Muscle of leg (tissue), 11 donors: ENCODE data around the gene TET3. TPM values are rescaled to one million over a fixed set of nuclear protein-coding genes. Genes with fewer than 3 reads are reported as not detected.
A peak's percentile ranks its signal among the peaks of the same experiment; 100 is the strongest.

Experiments
- DNase-seq: peaks from one replicate; pipeline ENCODE4 v3.0.0; 2013
- H3K27ac ChIP-seq: one replicate; pipeline ENCODE4 v1.5.1; 2013; ENCODE audit warnings: mild to moderate bottlenecking, low read length, control low read depth
- H3K27me3 ChIP-seq: one replicate; pipeline ENCODE4 v1.6.1; 2013; ENCODE audit warnings: low read length; ENCODE audit not compliant: control insufficient read depth, insufficient read depth
- H3K36me3 ChIP-seq: one replicate; pipeline ENCODE4 v1.6.1; 2013; ENCODE audit warnings: low read length; ENCODE audit not compliant: control insufficient read depth, insufficient read depth
- H3K4me1 ChIP-seq: one replicate; pipeline ENCODE4 v1.6.1; 2013; ENCODE audit warnings: low read length; ENCODE audit not compliant: control insufficient read depth, insufficient read depth
- H3K4me3 ChIP-seq: one replicate; pipeline ENCODE4 v1.5.1; 2013; ENCODE audit warnings: low read length, control low read depth
- H3K9me3 ChIP-seq: replicated peaks from 2 replicates; pipeline ENCODE4 v1.6.1; 2013; ENCODE audit warnings: low read depth, low read length; ENCODE audit not compliant: control insufficient read depth
- WGBS: methylation state at CpG from one replicate; pipeline ENCODE4 v1.1.5; 2013; ENCODE audit warnings: missing lambda C conversion rate; ENCODE audit not compliant: insufficient coverage; 5-methylcytosine and 5-hydroxymethylcytosine counted together
- polyA plus RNA-seq, 8 donors: library from polyadenylated mRNA; unstranded; fragments of 120-200 nt; gene quantifications; one replicate each; pipeline versions ENCODE4 v1.2.1 to v1.2.3, GENCODE V29; 2013; ENCODE audit warnings: inconsistent platforms in 1 of 8, low replicate concordance in 1 of 8; ENCODE audit not compliant: insufficient read length in 8 of 8, insufficient read depth in 1 of 8
- total RNA-seq: library from RNA; stranded (reverse); fragments of 120-200 nt; gene quantifications from one replicate; pipeline ENCODE4 v1.2.4, GENCODE V29; 2013

Gene TET3
- total and polyA plus RNA-seq, 9 donors, result 5.5 to 10.9 (median 8.2) TPM

GRCh38 chr2:73946215-73946614, 38.5 kb upstream of the TET3 start:
- DNase-seq, result no peak
- Histone ChIP-seq H3K9me3 (no peaks in the 10 kb centered on the region), H3K4me1 (no peaks in the 10 kb centered on the region), H3K27ac (no peak overlapping the region), H3K27me3 (no peaks in the 10 kb centered on the region), H3K4me3 (no peak overlapping the region), H3K36me3 (peaks cover 39% of the 10 kb centered on the region)
- no CpG with 5 or more reads among the region's 1 CpG for WGBS

DNA sequence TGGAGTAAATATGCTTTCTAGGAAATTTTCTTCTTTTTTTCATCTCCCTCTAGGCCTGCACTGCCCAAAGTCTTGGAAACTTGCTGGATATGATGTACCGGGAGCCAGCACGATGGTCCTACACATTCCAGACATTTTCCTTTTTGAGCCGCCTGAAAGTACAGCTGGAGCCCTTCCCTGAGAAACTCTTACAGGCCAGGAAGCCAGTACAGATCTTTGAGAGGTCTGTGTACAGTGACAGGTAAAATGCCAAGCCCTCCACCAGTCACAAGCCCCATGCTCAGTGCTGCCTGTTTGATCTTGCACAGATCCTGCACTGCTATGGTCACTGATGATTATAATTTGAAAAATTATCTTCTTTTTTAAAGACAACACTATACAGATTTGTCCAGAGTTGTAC, 38.0 kb upstream of the TET3 start:
- Histone ChIP-seq H3K27ac (no peak overlapping the region), H3K4me3 (no peak overlapping the region), H3K4me1 (no peaks in the 10 kb centered on the region), H3K9me3 (no peaks in the 10 kb centered on the region), H3K27me3 (no peaks in the 10 kb centered on the region), H3K36me3 (peaks cover 44% of the 10 kb centered on the region)
- no peak for DNase-seq
- whole genome bisulfite sequencing, result 82% methylated on average over 3 of the region's 3 CpGs

DNA sequence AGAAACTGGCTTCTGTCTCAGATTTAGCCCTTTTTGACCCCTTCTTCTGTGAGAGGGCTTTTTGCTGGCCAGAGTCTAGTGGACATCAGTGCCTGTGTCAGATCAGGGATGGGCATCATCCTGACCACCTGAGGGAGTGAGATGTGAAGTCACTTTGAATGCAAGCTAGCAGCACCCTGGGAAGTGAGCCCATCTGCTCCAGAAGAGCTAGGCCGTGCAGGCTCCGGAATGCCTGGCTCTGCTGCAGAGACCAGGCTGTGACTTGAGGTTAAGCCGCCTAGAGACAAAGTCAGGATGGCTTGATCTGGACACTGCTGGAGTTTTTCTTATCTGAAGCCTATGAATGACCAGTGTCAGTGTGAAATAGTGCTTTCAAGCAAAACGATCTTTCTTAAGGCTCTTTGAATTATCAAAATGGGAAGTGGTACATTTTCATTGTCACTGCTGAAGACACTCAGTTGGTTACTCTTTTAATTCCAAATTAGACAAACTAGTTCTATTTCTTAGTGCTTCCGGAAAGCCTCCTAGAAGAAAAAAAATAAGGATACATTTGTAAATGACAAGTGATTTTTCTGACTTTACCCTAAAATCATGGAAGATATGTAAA, 37.2 kb upstream of the TET3 start:
- no peak overlapping the region for H3K27ac ChIP-seq
- no peak for DNase-seq
- no peaks in the 10 kb centered on the region for H3K27me3 ChIP-seq
- no peaks in the 10 kb centered on the region for H3K9me3 ChIP-seq
- H3K4me3 ChIP-seq, result no peak overlapping the region
- 83% methylated on average over 3 of the region's 5 CpGs for WGBS
- peaks cover 50% of the 10 kb centered on the region for H3K36me3 ChIP-seq
- H3K4me1 ChIP-seq, result no peaks in the 10 kb centered on the region

- Histone ChIP-seq H3K27me3 (no peaks in the 10 kb centered on the region), H3K4me1 (no peaks in the 10 kb centered on the region), H3K9me3 (no peaks in the 10 kb centered on the region), H3K4me3 (no peak overlapping the region), H3K36me3 (peaks cover 64% of the 10 kb centered on the region), H3K27ac (no peak overlapping the region)
- no peak for DNase-seq
Observed at GRCh38 chr2:73949802-73950201, 34.9 kb upstream of the TET3 start.

DNA sequence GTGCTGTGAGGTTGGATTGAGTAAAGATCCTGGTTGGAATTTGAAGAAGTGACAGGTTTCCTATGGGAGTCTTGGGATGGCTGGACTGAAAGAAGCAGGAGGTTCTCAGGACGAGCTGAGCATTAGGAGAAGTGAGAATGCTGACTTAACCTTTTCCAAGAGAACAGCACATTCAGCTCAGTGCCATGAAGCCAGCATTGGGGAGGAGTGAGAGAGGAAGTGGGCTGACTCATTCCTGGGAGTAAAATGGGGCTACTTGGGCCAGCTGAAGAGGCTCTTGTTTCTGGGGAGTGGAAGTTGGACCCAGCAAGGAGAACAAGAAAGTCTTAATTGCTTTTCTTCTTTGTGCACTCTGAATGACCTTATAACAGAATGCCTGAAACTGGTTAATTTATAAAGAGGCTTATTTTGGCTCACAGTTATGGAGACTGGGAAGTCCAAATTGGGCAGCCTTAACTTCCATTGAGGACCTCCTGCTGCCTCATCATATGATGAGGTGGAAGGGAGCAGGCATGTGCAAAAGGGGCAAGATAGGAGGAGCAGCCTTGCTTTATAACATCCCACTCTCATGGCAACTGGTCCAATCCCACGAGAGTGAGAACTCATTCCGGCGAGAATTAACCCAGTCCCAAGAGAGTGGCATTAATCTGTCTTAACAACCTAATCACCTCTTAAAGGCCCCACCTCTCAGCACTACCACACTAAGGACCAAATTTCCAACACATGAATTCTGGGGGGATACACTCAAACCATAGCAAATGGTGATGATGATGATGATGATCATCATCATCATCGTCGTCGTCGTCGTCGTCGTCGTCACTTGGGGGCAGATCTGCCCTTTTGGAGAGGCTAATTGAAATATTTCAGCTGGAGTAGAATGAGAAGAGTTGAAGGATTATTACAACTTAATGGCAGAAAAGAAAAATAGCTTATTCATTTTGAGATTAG, 31.9 kb upstream of the TET3 start:
- no peak overlapping the region for H3K4me3 ChIP-seq
- WGBS, result 50% methylated on average over 1 of the region's 12 CpGs
- H3K36me3 ChIP-seq, result peaks cover 68% of the 10 kb centered on the region
- DNase-seq, result peak; percentile 76
- no peaks in the 10 kb centered on the region for H3K9me3 ChIP-seq
- no peaks in the 10 kb centered on the region for H3K4me1 ChIP-seq
- no peaks in the 10 kb centered on the region for H3K27me3 ChIP-seq
- no peak overlapping the region for H3K27ac ChIP-seq

DNA sequence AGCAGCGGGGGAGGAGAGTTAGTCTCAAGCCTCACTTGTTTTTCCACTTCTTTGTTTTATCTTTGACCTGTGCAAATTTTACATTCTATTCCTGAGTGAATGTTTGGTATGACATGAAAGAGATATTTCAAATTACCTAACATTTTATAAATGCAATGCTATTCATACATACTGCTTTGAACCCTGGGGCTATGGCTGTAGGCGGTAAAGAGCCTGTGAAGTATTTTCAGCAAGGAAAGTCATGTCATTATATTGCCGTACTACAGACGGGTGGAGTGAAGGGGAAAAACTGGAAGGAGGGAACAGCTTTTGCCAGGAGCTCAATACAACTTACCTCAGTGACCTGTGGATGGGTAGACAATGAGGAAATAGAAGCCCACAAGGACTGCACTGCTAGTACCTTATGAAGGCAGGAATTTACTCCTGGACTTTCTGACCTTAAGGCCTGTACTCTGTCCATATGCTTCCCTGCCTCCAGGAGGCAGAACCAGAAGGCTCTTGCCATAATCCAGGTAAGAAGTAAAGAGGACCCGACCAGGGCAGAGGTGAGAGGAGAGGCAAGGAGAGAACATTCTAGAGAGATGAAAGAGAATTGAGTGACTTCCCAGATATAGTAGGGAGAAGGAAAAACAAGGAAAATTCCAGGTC, 28.4 kb upstream of the TET3 start:
- H3K36me3 ChIP-seq, result peaks cover 70% of the 10 kb centered on the region
- H3K4me1 ChIP-seq, result no peaks in the 10 kb centered on the region
- DNase-seq, result no peak
- 60% methylated on average over 1 of the region's 5 CpGs for WGBS
- H3K4me3 ChIP-seq, result no peak overlapping the region
- no peaks in the 10 kb centered on the region for H3K9me3 ChIP-seq
- H3K27me3 ChIP-seq, result no peaks in the 10 kb centered on the region
- no peak overlapping the region for H3K27ac ChIP-seq

DNA sequence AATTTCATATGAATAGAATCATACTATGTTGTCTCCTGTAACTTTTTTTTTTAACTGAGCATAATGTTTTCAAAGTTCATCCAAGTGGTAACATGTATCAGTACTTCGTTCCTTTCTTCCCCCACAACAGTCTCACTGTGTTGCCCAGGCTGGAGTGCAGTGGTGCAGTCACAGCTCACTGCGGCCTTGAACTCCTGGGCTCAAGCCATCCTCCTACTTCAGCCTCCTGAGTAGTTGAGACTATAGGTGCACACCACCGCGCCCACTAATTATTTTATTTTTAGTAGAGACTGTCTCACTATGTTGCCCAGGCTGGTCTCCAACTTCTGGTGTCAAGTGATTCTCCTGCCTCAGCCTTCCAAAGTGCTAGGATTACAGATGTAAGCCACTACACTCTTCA, 23.4 kb upstream of the TET3 start:
- no peak overlapping the region for H3K4me3 ChIP-seq
- H3K4me1 ChIP-seq, result no peaks in the 10 kb centered on the region
- no peak overlapping the region for H3K27ac ChIP-seq
- DNase-seq, result no peak
- peaks cover 2% of the 10 kb centered on the region for H3K9me3 ChIP-seq
- no peaks in the 10 kb centered on the region for H3K27me3 ChIP-seq
- 83% methylated on average over 1 of the region's 4 CpGs for WGBS
- peaks cover 34% of the 10 kb centered on the region for H3K36me3 ChIP-seq

- 84% methylated on average over 2 of the region's 12 CpGs for WGBS
- DNase-seq, result no peak
- H3K27me3 ChIP-seq, result no peaks in the 10 kb centered on the region
- peaks cover 26% of the 10 kb centered on the region for H3K36me3 ChIP-seq
- H3K4me3 ChIP-seq, result no peak overlapping the region
- no peaks in the 10 kb centered on the region for H3K4me1 ChIP-seq
- no peak overlapping the region for H3K27ac ChIP-seq
- peaks cover 2% of the 10 kb centered on the region for H3K9me3 ChIP-seq
Observed at GRCh38 chr2:73961823-73962615, 22.7 kb upstream of the TET3 start.

DNA sequence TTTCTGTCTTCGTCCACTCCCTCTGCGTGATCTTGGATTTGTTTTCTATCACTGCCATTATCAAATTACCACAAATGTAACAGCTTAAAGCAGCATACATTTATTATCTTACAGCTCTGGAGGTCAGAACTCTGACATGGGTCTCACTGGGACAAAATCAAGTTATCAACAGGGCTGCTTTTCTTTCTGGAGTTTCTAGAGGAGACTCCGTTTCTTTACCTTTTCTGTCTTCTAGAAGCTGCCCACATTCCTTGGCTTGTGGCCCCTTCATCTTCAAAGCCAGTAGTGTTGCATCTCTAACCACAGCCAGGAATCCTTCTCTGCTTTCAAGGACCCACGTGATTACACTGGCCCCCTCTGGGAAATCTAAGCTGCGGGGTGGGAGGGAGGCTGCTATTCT, 21.9 kb upstream of the TET3 start:
- Histone ChIP-seq H3K9me3 (peaks cover 2% of the 10 kb centered on the region), H3K27ac (no peak overlapping the region), H3K27me3 (no peaks in the 10 kb centered on the region), H3K36me3 (peaks cover 23% of the 10 kb centered on the region), H3K4me1 (no peaks in the 10 kb centered on the region), H3K4me3 (no peak overlapping the region)
- no peak for DNase-seq
- 89% methylated on average over 3 of the region's 5 CpGs for WGBS
